AG04449 (cell line): ENCODE measurements around the gene AFF3.

Experiments used
- CTCF ChIA-PET: fragments of 350-600 bp; formaldehyde crosslinking; extraction: SDS; loops from one replicate; lab custom pipeline; 2021; ENCODE audit warnings: antibody characterized with exemption; lab: Yijun Ruan, JAX
- POLR2A ChIA-PET: fragments of 400-600, 350-600 bp; formaldehyde crosslinking; extraction: SDS; loops from one replicate; lab custom pipeline; 2020; ENCODE audit warnings: antibody characterized with exemption, inconsistent platforms; lab: Yijun Ruan, JAX
- DNase-seq: peaks from one replicate; pipeline ENCODE4 v3.0.0-alpha.2; 2010; ENCODE audit warnings: low read depth, low spot score
- H3K4me3 ChIP-seq: 2 replicates; pipeline ENCODE4 v1.5.1; 2011; ENCODE audit warnings: low read depth, mild to moderate bottlenecking, control low read depth, low read length
- CTCF ChIP-seq: IDR thresholded peaks from one replicate; pipeline ENCODE4 v1.5.1; 2011; ENCODE audit warnings: mild to moderate bottlenecking, moderate library complexity, low read length, control low read depth, inconsistent platforms; ENCODE audit not compliant: insufficient read depth; ENCODE audit errors: missing control alignments

Gene AFF3

DNA sequence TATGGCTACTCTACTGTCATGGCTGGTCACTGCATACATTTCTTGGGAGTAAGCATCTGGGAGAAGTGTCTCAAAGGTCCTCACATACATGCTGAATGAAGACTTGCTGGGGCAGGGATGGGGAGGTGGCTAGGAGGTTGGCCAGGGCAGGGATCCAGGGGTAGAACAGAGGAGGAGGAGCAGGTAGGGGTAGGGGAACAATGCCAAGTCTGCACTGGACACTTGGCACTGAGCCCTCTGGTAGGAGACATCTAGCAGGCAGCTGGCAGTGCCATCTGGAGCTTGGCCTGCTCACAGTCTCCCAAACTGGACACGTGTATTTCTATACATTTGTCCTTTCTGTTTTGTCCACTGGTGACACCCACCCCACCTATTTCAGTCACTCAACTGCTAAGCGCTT is 589.9 kb downstream of the AFF3 start:
- no peak for DNase-seq
- no peak for TF ChIP-seq CTCF
- H3K4me3 ChIP-seq, result no peak overlapping the region
- ChIA-PET POLR2A (no interaction called here), CTCF (interaction anchor here (4.4 kb wide), 1 partner anchor 709 kb away, joined by 16 read pairs; no protein-coding TSS in a partner anchor)

DNA sequence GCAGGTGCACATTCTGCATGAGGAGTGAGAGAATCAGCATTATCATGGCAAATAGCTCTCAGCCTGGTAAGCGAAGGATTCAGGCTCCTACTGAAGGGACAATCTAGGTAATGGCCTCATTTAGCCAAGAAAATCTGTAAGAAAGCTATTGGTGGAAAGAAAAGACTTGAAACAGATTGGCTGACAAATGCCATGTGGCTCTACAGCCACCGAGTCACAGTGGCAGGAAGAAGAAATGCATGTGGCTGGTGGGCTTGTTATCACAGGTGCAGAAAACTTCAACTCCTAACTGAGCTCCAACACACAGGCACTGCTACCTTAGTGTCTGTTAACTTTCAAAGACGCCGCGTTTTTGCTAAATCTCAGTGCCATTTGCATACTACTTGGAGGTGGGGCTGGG is 592.0 kb downstream of the AFF3 start:
- POLR2A ChIA-PET, result no interaction called here
- no peak for TF ChIP-seq CTCF
- no peak overlapping the region for H3K4me3 ChIP-seq
- CTCF ChIA-PET, result interaction anchor here (1.4 kb wide), 1 partner anchor 9 kb away, joined by 6 read pairs; no protein-coding TSS in a partner anchor
- no peak for DNase-seq

DNA sequence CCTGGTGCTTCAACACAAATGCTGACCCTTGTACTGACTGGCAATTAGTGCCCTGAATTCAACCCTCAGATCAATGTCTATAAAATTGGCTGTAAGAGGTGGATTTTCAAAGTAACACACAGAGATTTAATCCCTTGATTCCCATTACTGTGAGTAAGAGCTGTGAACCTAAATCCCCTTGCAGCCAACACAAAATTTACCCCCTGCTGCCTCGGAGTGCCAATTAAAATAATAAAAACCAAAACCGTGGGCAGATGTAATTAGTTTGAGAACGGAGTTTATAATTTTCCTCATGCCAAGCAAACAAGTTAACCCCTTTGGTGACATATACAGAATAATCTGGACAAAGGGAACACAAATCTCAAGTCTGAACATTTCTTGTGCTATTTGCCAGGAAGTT is 596.8 kb downstream of the AFF3 start:
- CTCF ChIA-PET, result interaction anchor here (0.9 kb wide), 2 partner anchors 11 to 715 kb away, joined by 3 to 4 read pairs; no protein-coding TSS in a partner anchor
- POLR2A ChIA-PET, result no interaction called here
- no peak for DNase-seq
- TF ChIP-seq CTCF, result no peak
- no peak overlapping the region for H3K4me3 ChIP-seq

DNA sequence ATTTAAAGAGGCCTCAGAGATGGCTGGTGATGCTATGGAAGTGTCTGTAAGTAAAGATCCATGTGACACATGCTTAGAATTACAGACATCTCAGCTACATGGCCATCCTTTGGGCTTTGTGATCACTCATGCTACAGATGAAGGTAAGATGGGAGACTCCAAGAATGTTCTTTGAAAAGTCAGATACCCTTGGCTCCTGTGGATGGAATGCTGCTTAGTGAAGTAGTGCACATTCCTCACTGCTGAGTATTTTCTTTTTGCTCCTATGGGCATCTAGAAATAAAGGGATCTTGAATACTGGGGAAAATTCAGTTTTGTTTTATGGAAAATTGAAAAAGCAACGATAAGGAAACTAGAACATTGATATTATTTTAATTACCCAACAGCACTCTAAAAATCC is 597.3 kb downstream of the AFF3 start:
- POLR2A ChIA-PET, result no interaction called here
- TF ChIP-seq CTCF, result no peak
- no peak overlapping the region for H3K4me3 ChIP-seq
- CTCF ChIA-PET, result interaction anchor here (0.9 kb wide), 2 partner anchors 12 to 715 kb away, joined by 3 to 4 read pairs; no protein-coding TSS in a partner anchor
- DNase-seq, result no peak

DNA sequence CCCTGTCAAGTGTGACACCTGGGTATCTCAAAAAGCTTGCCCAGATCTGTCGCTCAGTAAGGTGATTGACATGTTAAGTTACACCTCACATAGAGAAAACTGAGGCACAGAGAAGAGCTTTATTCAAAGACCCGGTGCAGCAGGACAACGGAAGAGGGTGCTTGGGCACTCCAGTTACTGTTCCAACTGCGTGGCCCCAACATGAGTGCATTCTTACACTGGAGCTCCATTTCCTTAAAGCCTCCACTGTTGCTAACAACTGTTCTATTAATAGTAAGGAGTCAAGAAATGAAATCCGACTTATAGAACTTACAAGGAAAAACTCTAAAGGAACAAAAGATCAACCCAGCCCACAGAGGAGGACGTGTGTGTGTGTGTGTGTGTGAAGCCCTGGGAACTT is 597.8 kb downstream of the AFF3 start:
- POLR2A ChIA-PET, result no interaction called here
- TF ChIP-seq CTCF, result no peak
- CTCF ChIA-PET, result interaction anchor here (0.9 kb wide), 1 partner anchor 716 kb away, joined by 3 read pairs; no protein-coding TSS in a partner anchor

DNA sequence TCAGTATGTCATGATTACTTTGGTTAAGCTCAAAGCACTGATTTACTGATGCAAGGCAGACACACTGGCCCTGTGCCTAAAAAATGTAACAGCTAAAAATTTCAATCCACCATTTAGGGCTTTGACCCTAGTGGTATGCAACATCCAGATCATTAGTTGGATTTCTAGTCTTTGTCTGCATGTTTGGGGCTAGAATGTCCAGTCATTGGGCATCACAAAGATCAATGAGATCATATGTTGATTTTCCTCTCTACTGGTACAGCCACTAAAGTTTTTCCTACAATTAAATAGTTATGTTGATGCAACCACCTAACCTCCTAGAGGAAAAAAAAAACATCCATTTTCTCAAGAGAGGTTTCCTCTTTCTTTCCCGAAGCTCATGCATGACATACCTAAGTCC is 599.1 kb downstream of the AFF3 start:
- CTCF ChIA-PET, result interaction anchor here (1.0 to 2.4 kb wide), 2 partner anchors 16 to 717 kb away, joined by 5 to 6 read pairs; no protein-coding TSS in a partner anchor
- no peak for DNase-seq
- H3K4me3 ChIP-seq, result no peak overlapping the region
- POLR2A ChIA-PET, result no interaction called here
- no peak for TF ChIP-seq CTCF

More for the DNA sequence above, 597.8 kb downstream of the AFF3 start:
- no peak overlapping the region for H3K4me3 ChIP-seq
- no peak for DNase-seq
